ENCODE results near the gene POLE3.

DNA sequence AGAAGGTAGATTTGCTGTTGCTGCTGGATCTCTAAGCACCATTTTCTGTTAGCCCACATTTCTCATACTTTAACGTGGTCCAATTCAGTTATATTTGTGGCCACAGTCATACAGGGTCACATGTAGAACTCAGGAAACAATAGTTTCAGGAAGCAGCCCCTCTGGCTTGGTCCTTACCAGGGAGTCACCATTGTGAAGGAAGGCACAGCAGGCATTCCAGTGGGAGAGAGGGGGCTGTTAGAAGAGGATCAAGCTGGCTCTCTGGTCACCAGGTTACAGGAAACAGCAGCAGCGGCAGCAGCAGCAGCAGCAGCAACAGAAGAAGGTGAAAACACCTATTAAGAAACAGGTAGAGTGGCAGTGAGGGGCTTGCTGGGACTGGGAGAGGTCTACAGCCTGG, 14.6 kb upstream of the POLE3 start:
- TF ChIP-seq CTCF (IDR thresholded peaks at IDR 0.05; ENCODE audit: poor library complexity) (no peak), EZH2 (IDR thresholded peaks at IDR 0.05; ENCODE audit: borderline replicate concordance) (no peak), EZH2phosphoT487 (IDR thresholded peaks at IDR 0.05; ENCODE audit: low read depth, severe bottlenecking, unreplicated experiment) (no peak)
